Fibroblast of lung (primary cell): ENCODE results near the gene ADGRD1. TPM values are rescaled to one million over a fixed set of nuclear protein-coding genes. Genes with fewer than 3 reads are reported as not detected.

ENCODE experiments used
- DNase-seq, 2 donors: peaks; one replicate each; pipeline versions ENCODE4 v3.0.0 to v3.0.0-alpha.2; 2010; ENCODE audit warnings: low read depth in 2 of 2
- H2AFZ ChIP-seq: 2 replicates; pipeline ENCODE4 v1.5.1; 2012; ENCODE audit warnings: low read length, control low read depth, inconsistent platforms
- H3K27ac ChIP-seq: 2 replicates; pipeline ENCODE4 v1.5.1; 2011; ENCODE audit warnings: low read length, control low read depth; ENCODE audit not compliant: insufficient read depth
- H3K27me3 ChIP-seq: 2 replicates; pipeline ENCODE4 v1.5.1; 2011; ENCODE audit warnings: mild to moderate bottlenecking, low read length; ENCODE audit not compliant: control insufficient read depth, insufficient read depth
- H3K36me3 ChIP-seq: 2 replicates; pipeline ENCODE4 v1.5.1; 2011; ENCODE audit warnings: low read length; ENCODE audit not compliant: control insufficient read depth, insufficient read depth
- H3K4me1 ChIP-seq: 2 replicates; pipeline ENCODE4 v1.5.1; 2011; ENCODE audit warnings: low read length; ENCODE audit not compliant: control insufficient read depth, insufficient read depth; ENCODE audit errors: extremely low read depth
- H3K4me2 ChIP-seq: 2 replicates; pipeline ENCODE4 v1.5.1; 2011; ENCODE audit warnings: low read length, control low read depth; ENCODE audit not compliant: insufficient read depth; ENCODE audit errors: extremely low read depth
- H3K4me3 ChIP-seq, 4 experiments: fragments of 200-600 bp in 1 of 4; sonication (generic) in 1 of 4; replicated peaks in 1 of 4; 2 replicates each; pipeline ENCODE4 v1.5.1; 2011 to 2016; ENCODE audit warnings: low read length in 4 of 4, low read depth in 3 of 4, mild to moderate bottlenecking in 3 of 4, control low read depth in 2 of 4, inconsistent platforms in 1 of 4, mixed read lengths in 1 of 4; ENCODE audit not compliant: insufficient read depth in 1 of 4; ENCODE audit errors: control extremely low read depth in 1 of 4
- H3K79me2 ChIP-seq: 2 replicates; pipeline ENCODE4 v1.5.1; 2012; ENCODE audit warnings: mild to moderate bottlenecking, low read length, inconsistent platforms; ENCODE audit not compliant: control insufficient read depth, insufficient read depth
- H3K9ac ChIP-seq: 2 replicates; pipeline ENCODE4 v1.5.1; 2011; ENCODE audit warnings: mild to moderate bottlenecking, low read length, control low read depth; ENCODE audit not compliant: insufficient read depth
- H3K9me3 ChIP-seq: 2 replicates; pipeline ENCODE4 v1.5.1; 2012; ENCODE audit warnings: low read depth, low read length; ENCODE audit not compliant: control insufficient read depth, insufficient read depth
- H4K20me1 ChIP-seq: 2 replicates; pipeline ENCODE4 v1.5.1; 2011; ENCODE audit warnings: low read length; ENCODE audit not compliant: control insufficient read depth, insufficient read depth; ENCODE audit errors: extremely low read depth
- EZH2 ChIP-seq: IDR thresholded peaks from 2 replicates; pipeline ENCODE4 v1.5.1; 2012; ENCODE audit warnings: low read length, control low read depth, mild to moderate bottlenecking; ENCODE audit errors: missing control alignments
- polyA plus RNA-seq, 2 donors: library from polyadenylated mRNA; depleted of rRNA in 1 of 2; stranded (reverse) in 1 of 2; unstranded in 1 of 2; fragments of >200 nt; gene quantifications; 2 replicates each; pipeline ENCODE4 v1.2.1, GENCODE V29; 2011 to 2012; ENCODE audit warnings: missing spikeins in 1 of 2
- total RNA-seq: library from RNA; depleted of rRNA; stranded (reverse); fragments of >200 nt; gene quantifications from 2 replicates; pipeline ENCODE4 v1.2.1, GENCODE V29; 2014
- TF ChIP-seq, protein P1 (sequence below), 2 donors: IDR thresholded peaks in 1 of 2; conservative IDR thresholded peaks in 1 of 2; 1 replicate in 1 of 2; 2 replicates in 1 of 2; pipeline ENCODE4 v1.5.1; 2011 to 2012; ENCODE audit warnings: low read length in 2 of 2, control low read depth in 1 of 2, inconsistent platforms in 1 of 2, low read depth in 1 of 2, mild to moderate bottlenecking in 1 of 2

Gene ADGRD1
- total and polyA plus RNA-seq, 2 donors (not counting 1 experiment from before 2014, with no cell fraction given): 7.3 to 11.6 TPM

DNA sequence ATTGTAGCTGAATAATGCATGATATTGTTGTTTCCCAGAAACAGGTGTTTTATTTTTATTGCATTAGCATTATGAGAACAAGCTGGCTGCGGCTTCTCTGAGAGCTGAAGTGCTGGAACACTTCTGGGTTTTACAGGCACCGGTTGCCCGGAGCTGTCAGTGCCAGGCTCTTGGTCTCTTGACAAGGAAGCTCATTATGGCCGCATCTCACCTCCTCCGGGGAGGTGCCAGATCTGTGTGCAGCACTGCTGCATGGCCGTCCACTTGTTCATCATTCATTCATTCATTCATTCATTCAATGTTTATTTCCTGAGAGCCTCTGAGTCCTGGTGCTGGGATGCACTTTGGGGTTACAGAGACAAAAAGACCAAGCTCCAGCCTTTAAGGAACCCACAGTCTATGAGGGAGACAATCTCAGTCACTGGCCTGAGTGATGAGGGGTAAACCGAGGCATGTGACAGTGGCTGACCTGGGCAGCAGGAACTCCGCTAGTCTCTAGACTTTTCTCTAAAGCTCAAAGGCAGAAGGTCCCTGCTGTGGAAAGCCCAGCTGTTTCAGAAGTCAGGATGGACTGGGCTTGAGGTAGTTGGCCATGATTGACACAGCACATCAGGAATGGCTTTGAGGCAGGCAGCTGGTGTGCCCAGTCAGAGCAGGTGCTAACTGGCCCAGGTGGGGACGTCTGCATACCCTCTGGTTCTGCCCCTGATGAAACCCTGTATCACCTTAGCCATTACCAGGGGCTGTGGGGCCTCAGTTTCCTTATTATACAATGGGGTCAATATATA, 181.0 kb downstream of the ADGRD1 start:
- no peak for TF ChIP-seq EZH2
- TF ChIP-seq, protein P1, sequence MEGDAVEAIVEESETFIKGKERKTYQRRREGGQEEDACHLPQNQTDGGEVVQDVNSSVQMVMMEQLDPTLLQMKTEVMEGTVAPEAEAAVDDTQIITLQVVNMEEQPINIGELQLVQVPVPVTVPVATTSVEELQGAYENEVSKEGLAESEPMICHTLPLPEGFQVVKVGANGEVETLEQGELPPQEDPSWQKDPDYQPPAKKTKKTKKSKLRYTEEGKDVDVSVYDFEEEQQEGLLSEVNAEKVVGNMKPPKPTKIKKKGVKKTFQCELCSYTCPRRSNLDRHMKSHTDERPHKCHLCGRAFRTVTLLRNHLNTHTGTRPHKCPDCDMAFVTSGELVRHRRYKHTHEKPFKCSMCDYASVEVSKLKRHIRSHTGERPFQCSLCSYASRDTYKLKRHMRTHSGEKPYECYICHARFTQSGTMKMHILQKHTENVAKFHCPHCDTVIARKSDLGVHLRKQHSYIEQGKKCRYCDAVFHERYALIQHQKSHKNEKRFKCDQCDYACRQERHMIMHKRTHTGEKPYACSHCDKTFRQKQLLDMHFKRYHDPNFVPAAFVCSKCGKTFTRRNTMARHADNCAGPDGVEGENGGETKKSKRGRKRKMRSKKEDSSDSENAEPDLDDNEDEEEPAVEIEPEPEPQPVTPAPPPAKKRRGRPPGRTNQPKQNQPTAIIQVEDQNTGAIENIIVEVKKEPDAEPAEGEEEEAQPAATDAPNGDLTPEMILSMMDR (conservative IDR thresholded peaks at IDR 0.05 in 1 of 2, IDR thresholded peaks at IDR 0.05 in 1 of 2; ENCODE audit: low read depth in 1 of 2, low read length in 2 of 2): no peak
- no peaks in the 10 kb centered on the region for H3K27me3 ChIP-seq
- no peaks in the 10 kb centered on the region for H4K20me1 ChIP-seq
- H3K4me1 ChIP-seq: no peaks in the 10 kb centered on the region
- no peak overlapping the region for H2AFZ ChIP-seq
- no peak overlapping the region for H3K4me2 ChIP-seq
- H3K79me2 ChIP-seq: no peaks in the 10 kb centered on the region
- H3K4me3 ChIP-seq: no peak overlapping the region
- no peak overlapping the region for H3K9ac ChIP-seq
- DNase-seq: no peak
- H3K36me3 ChIP-seq: no peaks in the 10 kb centered on the region
- H3K27ac ChIP-seq: no peak overlapping the region
- no peaks in the 10 kb centered on the region for H3K9me3 ChIP-seq

DNA sequence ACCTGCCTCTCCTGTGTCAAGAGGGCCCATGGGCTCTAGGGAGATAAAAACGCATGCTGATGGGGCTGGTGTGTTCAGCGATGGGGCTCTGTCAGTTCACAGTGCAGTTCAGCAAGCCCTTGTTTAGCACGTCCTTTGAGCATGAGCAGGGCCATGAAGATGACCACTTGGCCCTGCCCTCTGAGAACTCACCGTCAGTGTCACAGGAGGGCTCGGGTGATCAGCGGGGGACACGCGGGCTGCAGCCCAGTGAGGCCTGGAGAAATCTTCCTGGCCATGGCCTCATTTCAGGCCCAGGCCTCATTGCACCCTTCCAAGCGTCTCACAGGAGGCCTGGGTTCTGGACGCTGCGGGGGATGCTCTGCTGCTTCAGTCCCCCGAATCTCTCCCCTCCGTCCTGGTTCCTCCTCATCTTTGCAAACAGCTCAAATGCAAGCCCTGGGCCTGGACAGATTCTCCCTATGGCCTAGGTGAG, 181.6 kb downstream of the ADGRD1 start:
- Histone ChIP-seq H3K4me1 (no peaks in the 10 kb centered on the region), H3K27me3 (no peaks in the 10 kb centered on the region), H3K4me3 (no peak overlapping the region), H2AFZ (no peak overlapping the region), H4K20me1 (no peaks in the 10 kb centered on the region), H3K4me2 (no peak overlapping the region), H3K27ac (no peak overlapping the region), H3K36me3 (no peaks in the 10 kb centered on the region), H3K79me2 (no peaks in the 10 kb centered on the region), H3K9me3 (no peaks in the 10 kb centered on the region), H3K9ac (no peak overlapping the region)
- no peak for TF ChIP-seq EZH2
- TF ChIP-seq, protein P1 (conservative IDR thresholded peaks at IDR 0.05 in 1 of 2, IDR thresholded peaks at IDR 0.05 in 1 of 2; ENCODE audit: low read depth in 1 of 2, low read length in 2 of 2): no peak
- DNase-seq: no peak

DNA sequence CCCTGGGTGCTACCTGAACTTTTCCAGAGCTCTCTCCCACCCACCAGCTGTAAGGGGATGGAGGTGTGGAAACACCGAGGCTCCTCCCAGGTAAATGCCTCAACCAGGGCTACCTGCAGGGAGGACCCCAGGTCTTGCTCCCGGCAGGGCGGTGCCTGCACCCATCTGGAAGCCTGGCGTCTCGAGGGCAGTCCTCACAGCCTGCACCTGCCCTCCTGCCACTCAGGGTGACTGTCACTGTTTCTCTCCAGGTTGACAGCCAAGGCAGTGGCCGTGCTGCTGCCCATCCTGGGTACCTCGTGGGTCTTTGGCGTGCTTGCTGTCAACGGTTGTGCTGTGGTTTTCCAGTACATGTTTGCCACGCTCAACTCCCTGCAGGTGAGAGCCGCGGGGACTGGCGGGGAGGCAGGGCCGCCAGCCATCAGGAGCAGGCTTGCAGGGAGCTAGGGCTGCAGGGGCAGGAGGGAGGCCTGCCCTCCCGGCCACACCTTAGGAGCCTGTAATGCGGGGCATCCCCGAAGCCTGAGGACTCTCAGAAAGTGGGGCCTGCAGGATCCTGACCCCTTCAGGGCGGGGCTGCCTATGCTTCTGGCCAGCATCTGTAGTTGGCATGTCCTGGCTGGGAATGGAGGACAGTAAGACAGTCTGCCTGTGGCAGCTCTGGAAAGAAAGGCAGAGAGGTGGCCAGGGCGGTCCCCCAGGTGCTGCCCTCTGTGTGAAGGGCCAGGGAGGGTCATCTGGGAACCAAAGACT, 182.3 kb downstream of the ADGRD1 start:
- H2AFZ ChIP-seq: no peak overlapping the region
- H3K36me3 ChIP-seq: no peaks in the 10 kb centered on the region
- no peaks in the 10 kb centered on the region for H3K4me1 ChIP-seq
- H3K79me2 ChIP-seq: no peaks in the 10 kb centered on the region
- H3K9ac ChIP-seq: no peak overlapping the region
- no peak for TF ChIP-seq EZH2
- TF ChIP-seq, protein P1 (conservative IDR thresholded peaks at IDR 0.05 in 1 of 2, IDR thresholded peaks at IDR 0.05 in 1 of 2; ENCODE audit: low read depth in 1 of 2, low read length in 2 of 2): no peak
- DNase-seq: no peak
- no peaks in the 10 kb centered on the region for H3K9me3 ChIP-seq
- H3K4me2 ChIP-seq: no peak overlapping the region
- no peak overlapping the region for H3K27ac ChIP-seq
- no peaks in the 10 kb centered on the region for H3K27me3 ChIP-seq
- H4K20me1 ChIP-seq: no peaks in the 10 kb centered on the region
- no peak overlapping the region for H3K4me3 ChIP-seq
